GM18502 (cell line): Measurements from ENCODE around the gene TGIF2.
"Not testable (repeated sequence)": the region's sequence is repeated elsewhere in the genome, so short reads cannot be mapped to it uniquely, and the experiment has no call there.

ENCODE experiments used
- ATAC-seq: cut with Tn5 transposase; IDR thresholded peaks from one replicate; pipeline ENCODE4 v1.9.1; 2021; ENCODE audit warnings: mild to moderate bottlenecking; ENCODE audit not compliant: unreplicated experiment, poor library complexity

The TGIF2 gene

GRCh38 chr20:36607586-36608387, 34.4 kb downstream of the TGIF2 start:
- no peak for ATAC-seq

DNA sequence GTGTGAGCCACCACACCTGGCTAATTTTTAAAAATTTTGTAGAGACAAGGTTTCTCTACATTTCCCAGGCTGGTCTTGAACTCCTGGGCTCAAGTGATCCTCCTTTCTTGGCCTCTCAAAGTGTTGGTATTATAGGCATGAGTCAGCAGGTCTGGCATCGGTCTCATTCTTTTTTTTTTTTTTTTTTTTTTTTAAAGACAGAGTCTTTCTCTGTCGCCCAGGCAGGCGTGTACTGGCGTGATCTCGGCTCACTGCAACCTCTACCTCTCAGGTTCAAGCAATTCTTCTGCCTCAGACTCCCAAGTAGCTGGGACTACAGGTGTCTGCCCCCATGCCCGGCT, 35.0 kb downstream of the TGIF2 start:
- ATAC-seq = not testable (repeated sequence)

GRCh38 chr20:36611625-36612024, 38.2 kb downstream of the TGIF2 start:
- no peak for ATAC-seq

- ATAC-seq = no peak
Measured at GRCh38 chr20:36613974-36614373, 40.6 kb downstream of the TGIF2 start.

DNA sequence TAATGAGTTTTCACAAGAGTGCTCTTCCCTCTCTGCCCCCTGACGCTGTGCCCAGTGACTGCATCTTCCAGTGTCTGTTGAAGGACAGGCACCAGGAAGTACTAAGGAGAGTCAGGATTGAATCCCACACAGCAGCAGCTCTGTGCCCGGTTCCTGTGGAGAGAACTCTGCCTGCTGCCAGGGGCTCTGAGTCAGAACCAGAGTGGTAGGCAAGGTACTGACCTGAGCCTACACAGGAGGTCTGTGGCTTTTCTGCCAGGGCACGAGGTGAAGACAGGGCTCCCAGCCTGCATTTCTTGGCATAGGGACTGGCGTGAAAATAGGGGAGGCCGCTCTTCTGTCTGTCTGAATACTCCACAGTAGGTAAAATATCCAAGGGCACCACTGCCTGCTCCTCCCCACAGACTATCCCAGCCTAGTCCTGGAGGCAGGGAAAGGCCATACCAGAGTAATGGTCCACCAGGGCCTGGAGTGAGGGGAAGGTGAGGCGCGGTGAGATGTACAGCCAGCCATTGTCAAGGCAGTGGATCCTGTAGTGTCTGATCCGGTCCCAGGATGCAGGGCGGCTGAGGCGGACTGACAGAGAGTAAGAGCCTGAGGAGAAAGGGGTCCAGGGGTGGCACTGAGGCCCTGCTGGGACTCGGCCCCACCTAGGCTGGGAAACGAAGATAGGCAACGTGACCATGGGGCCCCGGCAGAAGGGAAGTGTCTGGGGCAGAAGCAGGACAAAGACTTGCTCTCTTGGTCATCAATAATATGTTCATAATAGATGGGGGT, 41.6 kb downstream of the TGIF2 start:
- no peak for ATAC-seq

DNA sequence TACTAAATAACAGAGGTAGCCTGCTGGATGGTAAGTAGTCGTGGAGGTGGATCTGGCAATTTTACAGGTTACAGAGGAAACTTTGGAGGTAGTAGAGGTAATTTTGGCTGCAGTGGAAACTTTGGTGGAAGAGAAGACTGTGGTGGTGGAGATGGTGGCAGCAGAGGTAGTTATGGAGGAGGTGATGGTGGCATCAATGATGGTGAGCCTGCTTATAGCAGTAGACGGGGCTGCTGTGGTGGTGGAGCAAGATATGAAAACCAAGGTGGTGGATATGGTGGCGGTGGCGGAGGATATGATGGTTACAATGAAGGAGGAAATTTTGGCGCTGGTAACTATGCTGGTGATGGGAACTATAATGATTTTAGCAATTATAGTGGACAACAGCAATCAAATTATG, 47.5 kb downstream of the TGIF2 start:
- ATAC-seq = no peak

DNA sequence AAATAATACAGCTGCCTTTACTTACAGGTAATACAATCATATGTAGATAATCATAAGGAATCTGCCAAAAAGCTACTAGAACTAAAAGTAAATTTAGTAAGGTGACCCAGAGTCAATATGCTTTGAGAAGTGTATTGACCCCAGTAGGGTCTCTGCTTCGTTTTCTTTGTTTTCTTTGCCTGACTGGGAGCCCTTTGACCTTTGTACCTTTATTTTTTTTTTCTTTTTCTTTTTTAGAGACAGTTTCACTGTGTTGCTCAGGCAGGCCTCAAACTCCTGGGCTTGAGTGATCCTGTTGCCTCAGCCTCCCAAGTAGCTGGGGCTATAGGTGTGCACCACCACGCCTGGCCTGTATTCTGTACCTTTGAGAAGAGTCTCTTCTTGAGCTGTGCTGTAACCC, 50.0 kb downstream of the TGIF2 start:
- ATAC-seq = no peak

- ATAC-seq = no peak
Measured at GRCh38 chr20:36624068-36624943, 50.9 kb downstream of the TGIF2 start.

GRCh38 chr20:36624944-36625324, 51.5 kb downstream of the TGIF2 start:
- ATAC-seq = no peak

DNA sequence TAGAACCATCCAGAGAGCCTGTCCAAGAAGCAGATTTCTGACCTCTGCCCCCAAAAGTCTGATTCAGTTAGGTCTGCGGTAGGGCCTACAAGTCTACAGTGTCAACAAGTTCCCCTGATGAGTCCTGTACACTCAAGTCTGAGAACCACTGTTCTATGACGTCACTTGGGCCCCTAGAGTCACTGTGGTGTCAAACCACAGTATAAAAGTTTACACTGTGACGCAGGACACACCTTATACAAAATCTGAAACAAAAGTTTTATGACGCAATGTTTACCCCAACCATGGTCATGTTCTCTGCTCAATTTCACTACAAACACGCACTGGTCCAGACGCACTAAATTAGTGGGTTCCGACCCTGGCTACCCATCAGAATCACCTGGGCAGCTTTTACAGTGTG, 54.7 kb downstream of the TGIF2 start:
- ATAC-seq = no peak

- ATAC-seq = no peak
Measured at GRCh38 chr20:36629719-36630681, 56.6 kb downstream of the TGIF2 start.

GRCh38 chr20:36631646-36632045, 58.2 kb downstream of the TGIF2 start:
- no peak for ATAC-seq

DNA sequence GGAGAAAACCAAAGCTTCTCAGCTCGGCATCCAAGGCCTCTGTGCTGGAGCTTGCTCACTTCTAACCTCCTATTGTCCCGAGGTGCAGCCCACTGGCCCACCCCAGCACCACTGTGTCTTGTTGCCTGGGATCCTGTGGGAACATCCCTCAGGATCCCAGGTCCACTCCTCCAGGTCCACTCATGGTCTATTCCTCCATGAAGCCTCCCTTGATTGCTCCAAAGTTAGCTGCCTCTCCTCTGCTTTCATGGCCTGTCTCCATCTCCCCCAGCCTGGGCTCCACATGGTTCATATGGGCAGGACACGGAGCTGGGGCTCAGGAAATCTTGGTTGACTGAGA, 58.7 kb downstream of the TGIF2 start:
- no peak for ATAC-seq

DNA sequence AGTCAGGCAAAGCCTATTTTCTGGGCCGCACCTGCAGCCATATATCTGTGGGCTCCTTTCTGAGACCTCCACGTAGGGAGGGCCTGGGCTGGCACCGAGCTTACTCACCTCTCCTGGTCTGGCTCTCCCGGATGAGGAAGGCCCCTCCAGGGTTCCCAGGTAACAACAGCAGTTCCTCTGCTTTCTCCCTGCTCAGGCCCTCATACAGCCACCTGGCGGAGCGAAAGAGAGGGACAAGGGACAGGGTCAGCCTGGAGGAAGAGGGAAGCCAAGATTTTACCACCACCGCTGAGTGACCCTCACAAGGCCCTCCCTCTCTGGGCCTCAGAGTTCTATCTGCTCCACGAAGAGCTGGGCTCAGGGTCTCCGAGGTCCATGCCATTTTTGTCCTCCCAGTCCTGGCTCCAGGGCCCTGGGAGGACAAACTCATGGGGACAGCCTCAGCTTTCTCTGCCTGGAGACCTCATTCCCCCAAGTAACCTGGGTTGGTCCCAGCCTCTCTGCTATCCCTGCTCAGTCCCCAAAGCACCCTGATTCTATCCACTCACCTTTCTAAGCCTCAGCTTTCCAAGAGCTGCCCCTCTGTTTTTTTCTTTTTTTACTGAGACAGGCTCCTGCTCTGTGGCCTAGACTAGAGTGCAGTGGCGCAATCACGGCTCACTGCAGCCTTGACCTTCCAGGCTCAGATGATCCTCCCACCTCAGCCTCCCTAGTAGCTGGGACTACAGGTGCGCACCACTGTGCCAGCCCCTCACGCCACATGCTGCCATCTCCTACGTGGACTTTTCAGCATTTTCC, 59.3 kb downstream of the TGIF2 start:
- ATAC-seq = no peak

DNA sequence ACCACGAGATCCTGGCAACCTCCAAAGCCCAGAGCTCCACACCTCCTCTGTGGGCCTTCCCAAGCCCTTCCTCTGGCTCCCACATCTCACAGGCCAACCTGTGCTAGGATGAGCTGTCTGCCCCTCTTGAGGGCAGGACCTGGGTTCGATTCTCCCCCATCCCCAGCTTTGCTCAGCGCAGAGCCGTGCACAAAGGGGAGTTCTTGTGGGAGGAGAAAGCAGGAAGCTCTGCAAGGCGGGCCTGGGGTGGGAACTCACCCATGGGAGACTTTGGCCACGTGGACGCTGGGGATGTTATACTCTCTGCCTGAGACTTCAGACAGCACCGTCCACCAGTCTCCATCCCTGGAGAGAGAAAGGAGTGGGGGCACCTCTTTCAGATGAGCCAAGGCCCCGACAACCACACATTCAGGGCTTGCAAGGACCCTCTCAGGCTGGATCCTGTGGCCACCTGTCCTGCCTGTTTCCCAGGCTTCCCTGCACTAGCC, 59.9 kb downstream of the TGIF2 start:
- ATAC-seq = no peak

GRCh38 chr20:36634342-36634741, 60.9 kb downstream of the TGIF2 start:
- no peak for ATAC-seq

- ATAC-seq = not testable (repeated sequence)
Measured at GRCh38 chr20:36638876-36639400, 65.5 kb downstream of the TGIF2 start.

DNA sequence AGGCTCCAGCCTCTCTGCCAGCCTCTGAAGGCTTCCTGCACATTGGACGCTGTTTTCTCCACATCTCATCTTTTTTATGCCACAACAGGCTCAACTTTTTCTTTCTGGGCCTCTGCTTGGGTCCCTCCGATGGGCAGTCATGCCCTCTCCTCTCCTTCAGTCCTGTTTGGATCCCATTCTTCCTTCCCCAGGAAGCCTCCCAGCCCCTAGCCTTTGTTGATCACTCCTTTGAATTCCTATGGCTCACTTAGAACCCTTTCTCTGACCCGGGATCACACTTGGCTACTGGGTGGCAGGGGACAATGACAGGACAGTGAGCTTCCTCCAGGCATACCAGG, 68.1 kb downstream of the TGIF2 start:
- ATAC-seq = no peak

- ATAC-seq = no peak
Measured at GRCh38 chr20:36642136-36642535, 68.7 kb downstream of the TGIF2 start.
